Epithelial cell of proximal tubule (primary cell): Measurements from ENCODE around the gene PPM1G. TPM values are rescaled to one million over a fixed set of nuclear protein-coding genes. Genes with fewer than 3 reads are reported as not detected.

Experiments
- DNase-seq: peaks from one replicate; pipeline ENCODE4 v3.0.0-alpha.2; 2011; ENCODE audit warnings: low read depth
- H3K4me3 ChIP-seq: 2 replicates; pipeline ENCODE4 v1.5.1; 2011; ENCODE audit warnings: low read depth, mild to moderate bottlenecking, low read length
- CTCF ChIP-seq: conservative IDR thresholded peaks from 2 replicates; pipeline ENCODE4 v1.5.1; 2012; ENCODE audit warnings: low read depth, mild to moderate bottlenecking, low read length
- total RNA-seq: library from RNA; depleted of rRNA; stranded (reverse); fragments of >200 nt; gene quantifications from 2 replicates; pipeline ENCODE4 v1.2.3, GENCODE V29; 2015

The PPM1G gene
- total RNA-seq, 1 donor from 2014 or later: 135 TPM

GRCh38 chr2:27351802-27352598 lies 57.4 kb downstream of the PPM1G start:
- no peak for TF ChIP-seq CTCF
- H3K4me3 ChIP-seq: no peak overlapping the region
- DNase-seq: no peak

GRCh38 chr2:27350106-27350693 lies 59.2 kb downstream of the PPM1G start:
- H3K4me3 ChIP-seq: no peak overlapping the region
- DNase-seq: no peak
- no peak for TF ChIP-seq CTCF

- H3K4me3 ChIP-seq: no peak overlapping the region
- no peak for TF ChIP-seq CTCF
- no peak for DNase-seq
Observed at GRCh38 chr2:27347641-27348040, 61.8 kb downstream of the PPM1G start.

- TF ChIP-seq CTCF: no peak
- no peak for DNase-seq
- H3K4me3 ChIP-seq: no peak overlapping the region
Observed at GRCh38 chr2:27336173-27336572, 73.2 kb downstream of the PPM1G start.

GRCh38 chr2:27335311-27335710 lies 74.1 kb downstream of the PPM1G start:
- no peak for DNase-seq
- no peak overlapping the region for H3K4me3 ChIP-seq
- no peak for TF ChIP-seq CTCF

Other genes starting within 250 kb of the PPM1G start
- gene ATRAID, start 197.6 kb downstream of the PPM1G start, total RNA-seq: 90.3 and 143 TPM in 2 replicates
- 51.5 and 90.9 TPM in 2 replicates for gene SLC5A6, start 197.3 kb downstream of the PPM1G start, total RNA-seq
- gene CAD, start 192.2 kb downstream of the PPM1G start, total RNA-seq: 62.8 and 65.8 TPM in 2 replicates
- gene SLC30A3, start 146.5 kb downstream of the PPM1G start, total RNA-seq: 0.29 TPM in 1 of 2 replicates, not detected in the other
- not detected in 2 replicates for gene DNAJC5G, start 134.2 kb downstream of the PPM1G start, total RNA-seq
- gene TRIM54, start 127.2 kb downstream of the PPM1G start, total RNA-seq: 1.5 TPM in 1 of 2 replicates, not detected in the other
- gene UCN, start 101.1 kb downstream of the PPM1G start, total RNA-seq: not detected in 2 replicates
- gene MPV17, start 86.5 kb downstream of the PPM1G start, total RNA-seq: 71.3 and 76.5 TPM in 2 replicates
- gene GTF3C2, start 52.8 kb downstream of the PPM1G start, total RNA-seq: 37.4 and 61.7 TPM in 2 replicates
- gene EIF2B4, start 39.3 kb downstream of the PPM1G start, total RNA-seq: 35.5 and 43.3 TPM in 2 replicates
- gene SNX17, start 39.0 kb downstream of the PPM1G start, total RNA-seq: 64.6 and 121 TPM in 2 replicates
- gene ZNF513, start 28.9 kb downstream of the PPM1G start, total RNA-seq: 5.6 and 9.5 TPM in 2 replicates
- gene NRBP1, start 19.0 kb upstream of the PPM1G start, total RNA-seq: 60.2 and 77.1 TPM in 2 replicates
- 10.0 and 20.5 TPM in 2 replicates for gene KRTCAP3, start 32.8 kb upstream of the PPM1G start, total RNA-seq
- gene IFT172, start 80.2 kb upstream of the PPM1G start, total RNA-seq: 3.7 and 12.1 TPM in 2 replicates
- gene FNDC4, start 85.6 kb upstream of the PPM1G start, total RNA-seq: 7.3 and 26.6 TPM in 2 replicates
- 0.58 TPM in 1 of 2 replicates, not detected in the other for gene GCKR, start 87.2 kb upstream of the PPM1G start, total RNA-seq
- 26.3 and 27.4 TPM in 2 replicates for gene ZNF512, start 173.5 kb upstream of the PPM1G start, total RNA-seq
- 0.12 and 2.5 TPM in 2 replicates for gene CCDC121, start 219.4 kb upstream of the PPM1G start, total RNA-seq
- 45.3 and 67.6 TPM in 2 replicates for gene GPN1, start 219.5 kb upstream of the PPM1G start, total RNA-seq